ENCODE measurements around the gene MRTFB.
"Not testable (repeated sequence)": the region's sequence is repeated elsewhere in the genome, so short reads cannot be mapped to it uniquely, and the experiment has no call there.

MRTFB gene

DNA sequence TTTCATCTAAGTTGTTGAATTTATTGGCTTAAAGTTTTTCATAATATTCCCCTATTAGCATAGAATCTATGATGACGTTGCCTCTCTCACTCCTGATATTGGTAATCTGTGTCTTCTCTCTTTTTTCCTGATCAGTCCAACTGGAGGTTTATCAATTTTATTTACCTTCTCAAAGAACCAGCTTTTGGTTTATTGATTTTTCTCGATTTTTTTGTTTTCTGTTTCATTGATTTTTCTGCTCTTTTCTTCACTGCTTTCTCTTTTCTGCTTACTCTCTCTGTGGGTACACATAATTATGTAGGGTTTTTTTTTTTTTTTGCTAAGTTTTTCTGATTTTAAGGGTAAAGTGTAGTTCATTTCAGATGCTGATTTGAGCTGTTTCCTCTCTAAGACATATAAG lies 29.7 kb downstream of the MRTFB start:
- Histone ChIP-seq H3K27ac (no peak overlapping the region), H3K4me3 (no peak overlapping the region)

DNA sequence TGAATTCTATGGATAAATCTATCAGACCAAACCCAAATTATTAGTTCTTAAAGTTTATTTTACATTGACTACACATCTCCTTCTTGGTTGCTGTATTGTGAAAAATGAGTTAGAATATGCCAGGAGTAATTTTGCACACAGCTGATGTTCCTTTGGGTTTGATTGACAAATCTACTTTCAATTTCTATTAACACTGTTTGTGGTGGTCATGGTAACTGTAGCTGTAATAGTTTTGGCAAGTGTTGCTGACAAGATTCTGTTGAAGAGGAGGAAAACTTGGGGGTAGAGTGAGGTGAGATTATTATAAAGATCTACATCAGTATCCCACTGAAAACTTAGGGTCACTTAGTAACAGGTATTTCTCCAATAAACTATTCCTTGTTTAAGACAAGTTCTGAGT lies 30.3 kb downstream of the MRTFB start:
- Histone ChIP-seq H3K4me3 (no peak overlapping the region), H3K27ac (no peak overlapping the region)

DNA sequence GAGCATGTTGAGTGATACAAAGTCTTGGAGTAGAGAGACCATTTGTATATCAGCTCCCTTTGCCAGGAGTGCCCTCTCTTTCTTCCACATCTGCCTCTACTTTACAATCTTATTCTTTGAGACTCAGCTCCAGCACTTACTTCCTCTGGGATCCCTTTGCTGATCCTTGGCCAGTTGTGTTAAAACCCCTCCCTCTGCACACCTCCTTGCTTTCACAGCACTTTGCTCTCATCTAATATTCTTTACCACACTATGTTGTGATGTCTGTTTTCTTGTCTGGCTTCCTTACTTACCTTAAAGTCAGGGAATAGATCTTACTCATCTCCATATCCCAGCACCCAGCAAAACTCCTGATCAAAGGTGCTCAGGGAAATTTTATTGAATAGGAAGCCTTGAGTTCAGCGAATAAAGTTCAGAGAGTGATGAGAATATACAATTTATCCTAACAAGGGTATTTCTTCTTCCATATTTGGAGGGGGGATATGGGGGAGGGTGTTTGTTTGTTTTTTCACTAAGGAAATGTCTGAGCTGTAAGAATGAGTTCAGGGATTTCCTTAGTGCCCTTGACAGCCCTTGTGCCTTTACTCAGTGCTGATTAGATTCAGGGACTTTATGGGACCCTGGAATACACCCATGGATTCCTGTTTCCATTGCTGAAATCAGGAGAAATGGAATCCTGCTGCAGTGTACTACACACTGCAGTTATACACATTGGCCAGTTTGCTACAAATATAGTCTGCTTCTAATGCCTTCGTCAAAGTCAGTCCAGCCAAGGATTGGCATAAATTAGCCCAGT lies 32.0 kb downstream of the MRTFB start:
- peak overlapping the region in 3 of 21 experiments; percentile 6 to 52 (median 49) for H3K27ac ChIP-seq

DNA sequence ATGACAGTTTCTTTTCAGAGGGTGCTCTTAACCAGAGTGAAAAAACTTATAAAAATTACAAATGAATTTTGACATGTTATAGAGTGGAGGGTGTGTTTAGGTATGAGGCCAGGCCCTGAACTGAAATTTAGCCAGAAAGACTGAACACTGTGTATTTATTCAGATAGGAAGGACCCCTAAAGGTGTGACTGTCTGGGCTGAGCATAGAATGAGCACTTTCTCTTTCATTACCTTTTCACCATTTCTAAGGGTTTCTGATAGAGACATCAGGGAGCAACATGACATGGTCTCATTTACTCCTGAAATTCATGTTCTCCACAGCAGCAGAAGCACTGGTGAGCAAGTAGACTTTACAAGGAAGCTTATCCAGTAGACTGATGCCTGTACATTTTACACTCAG lies 32.9 kb downstream of the MRTFB start:
- Histone ChIP-seq H3K27ac (peak overlapping the region in 3 of 21 experiments; percentile 18 to 52 (median 49)), H3K4me3 (no peak overlapping the region)

More for the DNA sequence above, 32.0 kb downstream of the MRTFB start:
- no peak overlapping the region for H3K4me3 ChIP-seq

DNA sequence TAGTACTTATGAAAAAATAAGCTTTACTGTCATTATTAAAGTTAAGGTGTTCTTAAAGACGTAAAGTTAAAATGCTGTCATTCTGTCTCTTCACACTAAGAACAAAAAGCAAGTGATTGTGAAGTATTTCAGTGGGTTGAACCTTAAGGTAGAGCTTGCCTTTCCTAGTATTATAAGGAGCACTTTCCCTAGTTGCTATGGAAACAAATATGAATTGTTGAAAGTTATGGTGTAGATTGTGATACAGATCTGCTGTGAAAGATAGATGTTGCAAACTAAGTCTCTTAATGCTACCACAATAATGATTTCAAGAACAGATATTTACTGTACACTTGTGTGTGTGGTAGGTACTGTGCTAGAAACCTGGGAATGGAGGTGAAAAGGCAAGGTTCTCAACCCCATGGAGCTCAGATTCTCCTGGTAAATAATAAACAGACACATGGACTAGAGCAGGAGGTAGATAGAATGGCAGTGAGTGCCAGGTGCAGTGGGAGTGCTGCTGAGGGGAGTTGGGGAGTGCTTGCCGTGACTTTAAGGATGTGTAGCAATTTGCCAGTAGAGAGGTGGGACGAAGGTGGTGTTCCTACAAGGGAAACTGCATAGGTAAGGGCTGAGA lies 34.7 kb downstream of the MRTFB start:
- Histone ChIP-seq H3K27ac (no peak overlapping the region), H3K4me3 (no peak overlapping the region)

DNA sequence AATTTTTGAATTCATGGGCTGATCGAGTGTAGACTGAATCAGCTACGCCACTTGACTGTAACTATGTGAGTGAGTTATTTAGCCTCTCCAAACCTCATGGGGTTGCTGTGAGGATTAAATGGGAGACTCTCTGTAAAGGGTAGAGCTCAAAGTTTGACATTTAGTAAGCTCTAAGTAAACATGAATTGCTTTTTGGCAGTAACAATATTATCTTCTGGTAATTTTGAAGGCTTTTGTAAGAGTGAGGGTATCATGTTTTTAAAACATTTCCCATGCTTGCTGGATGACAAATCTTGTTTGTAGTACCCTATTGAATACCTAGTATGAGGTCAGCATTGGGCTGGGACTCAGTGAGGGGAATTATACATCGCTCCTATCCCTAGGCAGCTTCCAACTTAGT lies 35.3 kb downstream of the MRTFB start:
- Histone ChIP-seq H3K27ac (no peak overlapping the region), H3K4me3 (no peak overlapping the region)

DNA sequence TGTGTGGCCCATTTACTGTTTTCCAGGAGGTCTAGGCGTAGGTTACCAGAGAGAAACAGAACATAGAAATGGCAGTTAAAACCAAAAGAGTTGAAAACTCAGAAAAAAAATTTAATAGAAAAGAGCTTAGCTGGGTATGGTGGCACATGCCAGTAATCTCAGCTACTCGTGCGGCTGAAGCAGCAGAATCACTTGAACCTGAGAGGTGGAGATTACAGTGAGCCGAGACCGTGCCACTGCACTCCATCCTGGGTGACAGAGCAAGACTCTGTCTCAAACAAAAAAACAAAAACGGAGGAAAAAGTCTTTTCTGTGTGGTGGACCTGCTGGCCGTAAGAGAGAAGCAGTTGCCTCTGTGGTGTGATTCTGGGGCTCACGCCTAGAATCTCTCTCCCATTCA lies 35.8 kb downstream of the MRTFB start:
- H3K27ac ChIP-seq = no peak overlapping the region
- H3K4me3 ChIP-seq = no peak overlapping the region

DNA sequence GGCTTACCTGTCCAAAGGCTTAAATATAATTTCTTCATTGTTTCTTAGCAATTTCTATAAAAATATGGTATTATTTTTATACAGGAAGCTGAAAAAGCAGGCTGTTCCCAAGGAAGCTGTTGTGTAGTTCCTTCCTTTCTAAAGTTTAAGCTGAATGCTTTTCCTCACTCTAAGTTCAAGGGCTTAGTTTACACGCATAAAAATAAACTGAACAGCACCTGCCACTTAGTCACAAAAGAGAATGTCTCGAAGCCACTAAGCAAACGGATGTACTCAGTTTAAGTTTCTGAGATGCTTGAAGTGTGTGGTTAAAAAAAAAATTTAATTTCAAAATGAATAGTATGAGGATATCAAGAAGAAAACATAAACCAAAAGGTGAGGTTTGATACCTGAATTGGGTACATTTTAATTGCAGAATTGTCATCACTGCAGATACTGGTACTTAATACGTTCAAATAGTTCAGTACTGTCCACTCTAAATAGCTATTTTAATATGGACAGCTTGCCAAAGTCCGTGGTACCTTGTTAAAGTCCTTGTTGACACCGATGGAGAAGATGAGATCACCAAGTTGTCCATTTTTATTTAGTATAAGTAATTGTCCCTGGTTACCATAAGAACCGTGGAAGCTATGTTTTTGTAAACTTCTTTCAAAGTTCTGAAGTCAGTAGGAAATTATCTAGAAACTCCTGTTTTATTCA lies 38.1 kb downstream of the MRTFB start:
- no peak overlapping the region for H3K4me3 ChIP-seq
- peak overlapping the region in 3 of 21 experiments; percentile 6 to 61 (median 24) for H3K27ac ChIP-seq

DNA sequence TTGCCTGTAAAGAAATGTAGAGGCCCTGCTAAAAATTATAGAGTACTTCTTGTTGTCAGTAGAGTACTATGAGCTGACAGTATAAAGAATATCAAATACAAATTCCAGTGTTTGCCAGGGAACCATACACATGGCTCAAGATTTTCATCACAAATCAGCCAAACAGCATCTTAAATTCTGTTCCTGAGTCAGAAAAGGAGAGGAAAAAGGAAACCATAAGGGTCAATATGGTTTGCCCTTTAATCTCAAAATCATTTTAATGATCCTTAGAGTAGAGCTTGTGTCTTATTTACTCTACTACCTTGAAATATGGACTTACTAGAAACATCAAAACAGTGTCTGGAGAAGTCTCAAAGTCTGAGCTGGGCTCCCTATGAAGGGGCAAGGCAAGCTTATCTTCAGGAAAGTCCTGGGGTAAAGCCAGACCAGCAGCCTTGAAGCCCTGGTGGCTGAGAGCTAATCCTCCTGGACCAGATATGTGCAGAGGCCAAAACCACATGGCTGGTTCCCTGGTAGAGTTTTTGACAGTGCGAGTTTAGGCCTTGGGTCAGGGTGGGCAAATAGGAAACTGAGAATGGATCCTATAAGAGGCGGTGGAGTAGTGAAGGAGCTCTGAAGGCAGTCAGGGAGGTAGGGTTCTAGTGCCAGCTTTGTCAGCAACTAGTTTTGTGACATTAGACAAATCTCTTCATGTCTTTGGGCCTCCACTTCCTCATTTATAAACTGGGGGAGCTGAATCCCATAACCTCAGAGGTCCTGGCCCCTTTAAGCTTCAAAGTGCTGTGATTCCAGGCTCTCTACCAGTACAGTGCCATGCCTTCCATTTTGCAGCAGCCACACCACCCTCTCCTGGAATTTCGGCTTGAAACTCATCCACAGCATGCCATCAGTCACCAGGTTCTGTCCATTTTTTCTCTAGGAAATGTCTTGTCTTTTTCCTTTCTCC lies 38.9 kb downstream of the MRTFB start:
- Histone ChIP-seq H3K27ac (peak overlapping the region in 3 of 21 experiments; percentile 6 to 61 (median 24)), H3K4me3 (no peak overlapping the region)

DNA sequence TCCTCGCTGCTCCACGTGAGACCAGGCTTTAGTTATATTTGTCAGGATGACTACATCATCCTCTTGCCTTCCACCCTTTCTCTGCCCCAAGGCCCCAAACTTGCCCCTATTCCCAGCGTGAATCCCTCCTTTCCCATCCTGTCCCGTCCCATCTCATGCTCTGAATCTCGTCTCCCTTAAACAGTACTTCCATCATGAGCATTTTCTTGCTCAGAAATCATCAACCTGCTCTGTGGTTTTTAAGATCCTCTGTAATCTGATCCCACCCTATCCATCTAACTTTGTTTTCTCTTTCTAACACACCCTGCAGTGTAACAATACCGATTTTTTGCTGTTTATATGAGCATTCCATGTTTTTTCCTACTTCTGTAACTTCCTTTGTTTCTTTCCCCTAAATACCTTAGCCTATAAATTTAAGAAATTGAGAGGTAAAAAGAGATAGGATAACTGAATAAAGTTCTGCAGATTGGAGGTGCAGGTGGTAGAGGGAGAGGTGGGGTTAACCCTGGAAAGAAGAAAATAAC lies 39.7 kb downstream of the MRTFB start:
- Histone ChIP-seq H3K27ac (peak overlapping the region in 1 of 21 experiments; percentile 61), H3K4me3 (no peak overlapping the region)

DNA sequence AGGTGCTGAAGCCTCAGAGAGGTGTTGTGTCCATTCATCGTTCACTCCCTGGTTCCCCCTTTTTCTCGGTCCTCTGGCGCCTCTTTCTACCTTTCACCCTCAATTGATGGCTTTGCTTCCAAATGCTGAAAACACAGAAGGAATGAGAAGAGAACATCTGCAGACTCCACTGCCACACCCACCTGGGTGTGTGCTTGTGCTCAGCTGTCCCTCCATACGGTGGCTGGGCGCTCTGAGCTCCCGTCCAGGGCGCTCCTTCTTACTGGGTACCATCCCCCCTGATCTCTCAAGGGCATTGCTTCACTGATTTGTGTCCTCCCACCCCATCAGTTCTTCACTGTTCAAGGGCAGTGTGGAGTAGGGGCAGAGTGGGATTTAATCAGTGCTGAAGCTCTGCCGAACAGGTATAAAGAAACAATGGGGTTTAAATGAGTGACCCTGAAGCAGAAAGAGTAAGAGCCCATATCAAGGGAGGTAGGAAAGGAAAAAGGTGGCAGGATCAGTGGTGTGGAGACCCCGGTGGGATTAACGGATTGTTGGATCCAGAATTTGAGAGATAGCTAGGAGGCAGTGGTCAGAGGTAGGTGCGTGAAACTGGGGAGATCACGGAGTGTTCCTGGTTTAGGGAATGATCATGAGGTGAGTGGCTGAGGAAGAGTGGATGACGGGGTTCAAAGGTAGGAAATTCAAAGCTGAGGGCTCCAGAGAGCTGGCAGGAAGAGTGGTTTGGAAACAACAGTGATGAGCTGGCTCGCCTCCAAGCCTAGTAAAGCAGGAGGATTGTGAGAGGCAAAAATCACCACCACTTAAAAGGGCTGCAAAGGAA lies 40.8 kb downstream of the MRTFB start:
- peak overlapping the region in 5 of 21 experiments; percentile 0 to 61 (median 16) for H3K27ac ChIP-seq
- no peak overlapping the region for H3K4me3 ChIP-seq

DNA sequence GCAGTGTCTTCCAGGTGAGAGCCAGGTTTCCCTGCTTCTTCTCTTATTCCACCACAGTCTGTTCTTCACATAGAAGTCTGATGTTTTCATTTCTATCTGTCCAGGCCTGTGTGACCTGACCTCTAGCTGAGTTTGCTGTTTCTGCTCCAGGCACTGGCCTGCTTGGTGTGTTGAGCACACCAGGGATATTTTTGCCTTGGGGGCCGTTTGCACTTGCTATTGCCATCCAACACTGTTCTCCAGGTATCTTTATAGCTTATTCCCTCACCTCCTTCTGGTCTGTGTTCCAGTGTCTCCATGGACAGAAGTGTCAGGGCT lies 41.4 kb downstream of the MRTFB start:
- no peak overlapping the region for H3K4me3 ChIP-seq
- H3K27ac ChIP-seq = peak overlapping the region in 3 of 21 experiments; percentile 0 to 23 (median 11)

DNA sequence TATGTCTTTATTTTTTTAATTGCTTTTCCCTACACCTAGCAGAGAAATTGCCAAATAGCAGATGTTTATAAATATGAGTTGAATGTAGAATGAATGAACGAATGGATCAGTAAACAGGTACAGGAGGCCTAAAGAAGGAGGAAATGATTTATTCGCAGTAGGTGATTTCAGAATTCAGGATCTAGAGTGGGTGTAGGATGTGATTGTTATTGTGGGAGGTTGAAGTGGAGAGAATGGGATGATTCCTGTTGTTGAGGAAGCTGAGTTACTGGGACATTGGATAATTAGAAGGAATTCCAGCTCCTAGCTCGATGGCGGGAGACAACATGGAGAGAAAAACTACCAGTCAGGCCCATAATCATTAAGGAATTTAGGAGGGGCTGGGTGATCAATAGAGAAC lies 42.2 kb downstream of the MRTFB start:
- Histone ChIP-seq H3K4me3 (no peak overlapping the region), H3K27ac (peak overlapping the region in 2 of 21 experiments; percentile 8 to 23)

DNA sequence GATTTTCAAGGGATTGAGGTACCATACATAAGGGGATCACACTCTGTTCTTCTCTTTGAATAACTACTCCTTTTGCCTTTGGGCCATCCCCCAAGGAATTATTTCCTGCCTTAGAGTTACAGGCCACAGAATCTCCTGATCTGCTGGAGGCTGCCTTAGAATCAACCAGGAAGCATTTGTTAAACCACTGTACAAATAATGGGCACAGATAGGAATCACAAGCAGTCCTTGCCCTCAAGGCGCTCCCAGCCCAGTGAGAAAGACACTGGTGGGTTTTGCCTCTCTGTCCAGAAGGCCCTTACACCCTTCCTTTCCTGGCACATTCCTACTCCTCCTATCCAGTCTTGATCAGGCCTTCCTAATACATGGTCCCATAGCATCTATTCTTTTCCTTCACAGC lies 45.9 kb downstream of the MRTFB start:
- Histone ChIP-seq H3K4me3 (no peak overlapping the region), H3K27ac (no peak overlapping the region)

DNA sequence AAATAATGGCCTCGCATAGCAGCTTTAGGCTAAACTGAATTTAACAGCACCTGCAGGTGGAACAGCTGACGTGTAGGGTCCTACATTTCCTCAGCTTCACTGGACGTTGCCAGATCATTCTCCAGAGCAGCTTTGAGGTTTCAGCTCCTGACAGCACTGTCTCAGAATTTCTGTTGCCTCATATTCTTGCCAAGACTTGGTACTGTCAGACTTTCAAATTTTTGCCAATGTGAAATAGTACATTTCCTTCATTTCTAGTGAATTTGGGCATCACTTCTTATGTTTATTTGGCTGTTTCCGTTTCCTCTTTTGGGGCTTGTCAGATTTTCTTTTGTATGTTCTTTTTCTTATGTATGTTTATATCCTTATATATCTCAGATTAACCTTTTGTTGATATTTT lies 48.7 kb downstream of the MRTFB start:
- no peak overlapping the region for H3K4me3 ChIP-seq
- H3K27ac ChIP-seq = no peak overlapping the region

DNA sequence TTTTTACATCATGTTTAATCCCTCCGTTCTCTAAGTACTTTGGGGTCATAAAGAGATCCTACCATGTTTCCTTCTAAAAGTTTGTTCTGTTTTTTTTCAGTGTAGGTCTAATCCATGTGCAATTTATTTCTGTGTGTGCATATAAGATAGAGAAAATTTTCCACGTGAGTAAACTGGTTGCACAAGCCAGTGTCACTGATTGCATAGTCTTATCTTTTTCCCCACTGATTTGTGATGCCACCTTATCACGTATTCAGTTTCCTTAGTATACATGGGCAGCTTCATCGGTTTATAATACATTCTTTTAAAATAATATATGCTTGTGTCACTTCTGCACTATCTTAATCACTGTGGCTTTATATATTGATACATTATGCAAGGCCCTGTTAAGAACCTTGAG lies 49.2 kb downstream of the MRTFB start:
- H3K4me3 ChIP-seq = no peak overlapping the region
- no peak overlapping the region for H3K27ac ChIP-seq

DNA sequence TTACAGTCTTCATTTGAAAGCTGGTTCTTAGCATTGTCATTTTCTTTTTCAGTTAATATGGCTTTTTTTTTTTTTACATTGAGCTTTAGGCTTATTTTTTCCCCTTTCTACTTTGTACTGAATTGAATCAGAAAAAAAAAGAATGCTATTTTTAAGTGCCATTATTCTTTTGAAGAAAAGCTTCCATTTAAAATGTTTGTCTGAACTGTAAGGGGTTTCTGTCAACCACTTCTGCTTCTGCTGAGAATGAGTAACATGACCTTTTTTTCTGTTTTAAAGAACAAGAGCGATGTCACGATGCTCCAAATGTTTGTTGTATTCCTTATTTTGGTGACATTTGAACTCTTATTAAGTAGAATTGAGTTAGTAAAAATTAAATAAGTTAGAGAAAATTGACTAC lies 50.0 kb downstream of the MRTFB start:
- Histone ChIP-seq H3K4me3 (no peak overlapping the region), H3K27ac (peak overlapping the region in 1 of 21 experiments; percentile 26)

DNA sequence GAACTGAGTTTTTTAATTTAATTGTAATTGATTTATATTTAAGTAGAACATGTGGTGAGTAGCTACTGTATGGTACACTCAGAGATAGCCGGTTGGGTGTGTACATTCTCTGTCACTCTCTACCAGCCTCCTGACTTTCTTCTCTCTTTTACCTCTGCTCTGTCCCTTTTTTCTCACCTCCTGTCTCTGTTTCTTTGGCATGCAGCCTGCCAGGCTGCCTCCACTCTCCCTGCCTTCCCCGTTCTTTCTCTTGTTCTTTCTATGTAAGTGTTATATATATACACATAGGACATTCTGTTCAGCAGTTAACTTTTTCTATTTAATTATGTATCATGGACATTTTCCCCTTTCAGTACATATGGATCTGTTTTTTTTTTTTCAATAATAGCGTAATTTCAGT lies 50.8 kb downstream of the MRTFB start:
- Histone ChIP-seq H3K4me3 (no peak overlapping the region), H3K27ac (no peak overlapping the region)

DNA sequence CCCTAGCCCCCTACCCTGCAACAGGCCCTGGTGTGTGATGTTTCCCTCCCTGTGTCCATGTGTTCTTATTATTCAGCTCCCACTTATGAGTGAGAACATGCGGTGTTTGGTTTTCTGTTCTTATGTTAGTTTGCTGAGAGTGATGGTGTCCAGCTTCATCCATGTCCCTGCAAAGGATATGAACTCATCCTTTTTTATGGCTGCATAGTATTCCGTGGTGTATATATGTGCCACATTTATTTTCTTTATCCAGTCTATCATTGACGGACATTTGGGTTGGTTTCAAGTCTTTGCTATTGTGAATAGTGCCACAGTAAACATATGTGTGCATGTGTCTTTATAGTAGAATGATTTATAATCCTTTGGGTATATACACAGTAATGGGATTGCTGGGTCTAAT lies 51.3 kb downstream of the MRTFB start:
- H3K27ac ChIP-seq, H3K4me3 ChIP-seq: not testable (repeated sequence)
